ENCODE data around the gene CEACAM4.

GRCh38 chr19:41590936-41591335 is 35.9 kb downstream of the CEACAM4 start:
- TF ChIP-seq CTCF (IDR thresholded peaks at IDR 0.05; ENCODE audit: poor library complexity) = no peak
- no peak for TF ChIP-seq EZH2phosphoT487 (IDR thresholded peaks at IDR 0.05; ENCODE audit: low read depth, severe bottlenecking, unreplicated experiment)
- no peak for TF ChIP-seq EZH2 (IDR thresholded peaks at IDR 0.05; ENCODE audit: borderline replicate concordance)

All from hepatocyte (in vitro differentiated cells).